ENCODE results near the gene WTIP.
"Not testable (repeated sequence)": the region's sequence is repeated elsewhere in the genome, so short reads cannot be mapped to it uniquely, and the experiment has no call there.

The WTIP gene

GRCh38 chr19:34480971-34481841 lies at the start of gene WTIP:
WTIP (plus strand) TSS chr19:34481758; CDS start chr19:34481975, 217 bp downstream.
- DNase-seq (ENCODE audit: low read depth, low spot score) = no peak

GRCh38 chr19:34432797-34433196 lies 48.8 kb upstream of the WTIP start:
- no peak for DNase-seq (ENCODE audit: low read depth, low spot score)

GRCh38 chr19:34436716-34437115 lies 44.8 kb upstream of the WTIP start:
- DNase-seq (ENCODE audit: low read depth, low spot score) = no peak

DNA sequence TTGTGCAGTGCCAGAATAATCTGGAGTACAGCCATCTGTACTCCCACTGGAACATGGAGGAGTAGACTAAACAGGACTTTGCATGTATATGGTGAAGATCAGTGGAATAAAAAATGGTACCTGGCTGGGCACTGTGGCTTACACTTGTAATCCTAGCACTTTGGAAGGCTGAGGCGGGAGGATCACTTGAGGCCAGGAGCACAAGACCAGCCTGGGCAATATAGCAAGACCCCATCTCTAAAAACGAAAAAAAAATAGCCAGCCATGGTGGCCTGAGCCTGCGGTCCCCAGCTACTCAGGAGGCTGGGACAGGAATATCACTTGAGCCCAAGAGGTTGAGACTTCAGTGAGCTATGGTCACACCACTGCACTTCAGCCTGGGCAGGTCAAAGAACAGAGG lies 33.4 kb upstream of the WTIP start:
- no peak for DNase-seq (ENCODE audit: low read depth, low spot score)

DNA sequence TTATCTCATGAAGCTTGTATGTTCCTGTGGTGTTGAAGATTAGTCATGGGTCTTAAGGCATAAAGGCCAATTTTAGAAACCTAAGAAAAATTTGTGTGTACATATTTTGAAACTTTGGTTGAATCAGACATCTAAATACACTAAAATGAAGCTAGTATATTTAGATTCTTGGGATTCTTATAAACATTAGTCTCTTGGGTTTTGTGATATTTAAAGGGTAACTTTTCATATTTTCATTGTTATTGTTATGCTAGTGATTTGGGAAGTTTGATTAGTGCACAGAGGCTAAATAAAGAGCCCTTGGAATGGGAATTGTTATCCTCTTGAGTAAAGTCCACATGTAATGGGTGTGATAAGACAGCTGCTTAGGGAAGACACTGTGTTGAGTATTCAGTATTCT lies 28.8 kb upstream of the WTIP start:
- DNase-seq (ENCODE audit: low read depth, low spot score) = no peak

DNA sequence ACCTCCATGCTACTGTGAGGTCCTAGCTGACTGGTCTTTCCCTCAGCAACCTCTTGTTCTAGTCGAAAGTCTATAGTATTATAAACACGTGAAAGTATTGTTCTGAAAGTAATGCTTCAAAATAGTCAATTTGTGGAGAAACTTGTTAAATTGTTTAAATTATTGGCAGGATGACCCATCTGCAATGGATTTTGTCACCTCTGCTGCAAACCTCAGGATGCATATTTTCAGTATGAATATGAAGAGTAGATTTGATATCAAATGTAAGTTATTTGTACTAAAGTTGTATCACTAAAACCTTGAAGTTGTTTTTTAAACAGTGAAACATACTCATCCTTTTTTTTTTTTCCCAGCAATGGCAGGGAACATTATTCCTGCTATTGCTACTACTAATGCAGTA lies 27.5 kb upstream of the WTIP start:
- no peak for DNase-seq (ENCODE audit: low read depth, low spot score)

- DNase-seq (ENCODE audit: low read depth, low spot score) = no peak
Observed at GRCh38 chr19:34454685-34455084, 26.9 kb upstream of the WTIP start.

DNA sequence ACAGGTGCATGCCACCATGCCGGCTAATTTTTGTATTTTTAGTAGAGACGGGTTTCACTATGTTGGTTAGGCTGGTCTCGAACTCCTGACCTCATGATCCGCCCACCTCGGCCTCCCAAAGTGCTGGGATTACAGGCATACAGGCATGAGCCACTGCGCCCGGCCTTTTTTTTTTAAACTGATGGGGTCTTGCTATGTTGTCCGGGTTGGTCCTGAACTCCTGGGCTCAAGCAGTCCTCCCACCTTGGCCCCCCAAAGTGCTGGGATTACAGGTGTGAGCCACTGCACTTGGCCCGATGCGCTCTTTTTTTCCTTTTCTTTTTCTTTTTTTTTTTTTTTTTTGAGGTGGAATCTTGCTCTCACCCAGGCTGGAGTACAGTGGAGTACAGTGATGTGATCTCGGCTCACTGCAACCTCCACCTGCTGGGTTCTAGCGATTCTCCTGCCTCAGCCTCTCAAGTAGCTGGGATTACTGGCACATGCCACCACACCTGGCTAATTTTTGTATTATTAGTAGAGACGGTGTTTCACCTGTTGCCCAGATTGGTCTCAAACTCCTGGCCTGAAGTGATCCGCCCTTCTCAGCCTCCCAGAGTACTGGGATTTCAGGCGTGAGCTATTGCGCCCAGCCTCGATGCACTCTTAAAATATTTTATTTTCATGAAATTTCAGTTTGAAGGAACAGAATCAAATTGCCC lies 25.6 kb upstream of the WTIP start:
- not testable (repeated sequence) for DNase-seq (ENCODE audit: low read depth, low spot score)

GRCh38 chr19:34457446-34457845 lies 24.1 kb upstream of the WTIP start:
- DNase-seq (ENCODE audit: low read depth, low spot score) = no peak

- no peak for DNase-seq (ENCODE audit: low read depth, low spot score)
Observed at GRCh38 chr19:34458677-34459076, 22.9 kb upstream of the WTIP start.

DNA sequence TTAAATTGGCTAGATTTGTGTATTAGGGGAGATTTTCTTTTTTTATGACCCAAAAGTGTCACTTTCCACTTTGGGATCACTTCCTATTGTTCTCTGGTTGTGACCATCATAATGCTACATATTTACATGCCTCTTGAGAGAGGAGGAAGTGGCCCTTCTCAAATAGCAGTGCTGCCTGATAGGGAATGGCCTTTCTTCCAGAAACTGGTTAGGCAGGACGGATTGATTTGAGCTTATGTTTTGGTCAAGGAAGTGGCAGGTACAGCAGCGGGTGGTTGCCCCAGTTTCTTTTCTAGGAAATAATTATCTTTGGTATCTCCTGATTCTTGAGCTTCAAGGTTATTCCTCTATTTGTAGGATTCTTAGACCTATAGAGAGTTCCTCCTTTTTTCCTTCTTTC lies 21.9 kb upstream of the WTIP start:
- no peak for DNase-seq (ENCODE audit: low read depth, low spot score)

DNA sequence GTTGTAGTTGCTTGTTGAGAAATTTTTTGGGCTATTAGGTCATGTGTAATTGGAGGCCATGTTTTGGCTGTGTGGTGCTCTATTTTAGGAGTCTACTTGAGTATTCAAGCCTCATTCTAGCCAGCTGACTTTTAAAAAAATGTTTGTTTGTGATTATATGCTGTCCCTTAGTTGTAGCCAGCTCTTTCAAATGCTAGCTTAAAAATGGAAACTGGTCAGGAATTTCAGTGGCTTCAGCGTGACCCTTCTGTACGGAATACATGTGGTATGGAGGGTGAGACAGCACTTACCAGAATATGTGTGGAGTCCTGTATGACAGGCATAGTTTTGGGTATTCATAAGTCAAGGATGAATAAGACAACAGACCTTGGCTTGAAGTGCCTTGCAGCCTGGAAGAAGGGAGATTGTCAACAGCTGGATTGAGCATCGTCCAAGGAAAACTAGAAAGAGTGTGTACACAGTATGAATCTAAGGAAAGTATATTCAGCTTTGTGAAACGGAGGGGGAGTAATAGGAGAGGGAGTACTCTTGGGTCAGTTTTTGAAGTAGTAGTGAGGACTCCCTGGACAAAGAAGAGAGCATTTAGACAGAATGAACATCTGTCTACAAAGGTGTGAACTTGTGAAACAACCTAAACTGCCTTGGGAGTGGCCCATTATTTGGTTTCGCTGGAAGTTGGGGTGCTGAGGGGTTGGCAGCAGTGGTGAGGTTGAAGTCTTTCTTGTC lies 20.0 kb upstream of the WTIP start:
- no peak for DNase-seq (ENCODE audit: low read depth, low spot score)

DNA sequence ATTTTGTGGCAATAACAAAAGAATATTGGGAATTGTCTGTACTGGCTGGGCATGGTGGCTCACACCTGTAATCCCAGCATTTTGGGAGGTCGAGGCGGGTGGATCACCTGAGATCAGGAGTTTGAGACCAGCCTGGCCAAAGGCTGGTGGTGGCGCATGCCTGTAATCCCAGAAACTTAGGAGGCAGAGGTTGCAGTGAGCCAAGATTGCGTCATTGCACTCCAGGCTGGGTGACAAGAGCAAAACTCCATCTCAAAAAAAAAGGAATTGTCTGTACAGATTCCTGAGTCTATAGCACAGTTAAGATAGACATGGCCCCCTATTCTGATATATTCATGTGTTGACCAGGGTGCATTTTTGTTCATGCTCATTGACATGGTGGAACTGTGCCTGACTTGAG lies 16.8 kb upstream of the WTIP start:
- DNase-seq (ENCODE audit: low read depth, low spot score) = not testable (repeated sequence)

DNA sequence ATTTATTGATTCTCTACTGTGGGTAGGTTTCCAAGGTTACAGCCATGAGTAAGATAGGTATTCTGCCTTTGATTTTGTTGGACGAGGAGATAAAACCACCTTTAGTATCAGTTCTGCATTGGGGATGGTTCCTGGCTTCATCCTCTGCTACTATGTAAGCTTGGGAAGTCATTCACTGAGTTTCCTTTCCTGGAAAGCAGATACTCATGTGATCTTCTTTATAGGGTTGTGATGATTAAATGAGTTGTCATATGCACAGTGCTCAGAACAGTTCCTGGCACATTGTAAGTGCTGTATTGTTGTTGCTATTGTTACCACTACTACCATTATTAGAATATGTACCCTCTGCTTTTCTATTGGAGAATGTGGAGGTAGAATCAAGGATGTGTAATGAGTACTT lies 13.1 kb upstream of the WTIP start:
- no peak for DNase-seq (ENCODE audit: low read depth, low spot score)

DNA sequence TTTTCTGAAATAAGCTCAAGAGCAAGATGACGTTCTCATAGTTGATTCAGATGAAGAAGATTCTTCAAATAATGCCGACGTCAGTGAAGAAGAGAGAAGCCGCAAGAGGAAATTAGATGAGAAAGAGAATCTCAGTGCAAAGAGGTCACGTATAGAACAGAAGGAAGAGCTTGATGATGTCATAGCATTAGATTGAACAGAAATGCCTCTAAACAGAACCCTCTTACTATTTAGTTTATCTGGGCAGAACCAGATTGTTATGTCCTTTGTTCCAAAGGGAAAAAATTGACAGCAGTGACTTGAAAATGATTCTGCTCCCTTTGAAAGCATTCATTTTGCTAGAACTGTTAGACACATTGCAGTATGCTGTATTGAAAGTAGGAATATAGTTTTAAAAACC lies 12.5 kb upstream of the WTIP start:
- not testable (repeated sequence) for DNase-seq (ENCODE audit: low read depth, low spot score)

- no peak for DNase-seq (ENCODE audit: low read depth, low spot score)
Observed at GRCh38 chr19:34471906-34472700, 9.5 kb upstream of the WTIP start.

DNA sequence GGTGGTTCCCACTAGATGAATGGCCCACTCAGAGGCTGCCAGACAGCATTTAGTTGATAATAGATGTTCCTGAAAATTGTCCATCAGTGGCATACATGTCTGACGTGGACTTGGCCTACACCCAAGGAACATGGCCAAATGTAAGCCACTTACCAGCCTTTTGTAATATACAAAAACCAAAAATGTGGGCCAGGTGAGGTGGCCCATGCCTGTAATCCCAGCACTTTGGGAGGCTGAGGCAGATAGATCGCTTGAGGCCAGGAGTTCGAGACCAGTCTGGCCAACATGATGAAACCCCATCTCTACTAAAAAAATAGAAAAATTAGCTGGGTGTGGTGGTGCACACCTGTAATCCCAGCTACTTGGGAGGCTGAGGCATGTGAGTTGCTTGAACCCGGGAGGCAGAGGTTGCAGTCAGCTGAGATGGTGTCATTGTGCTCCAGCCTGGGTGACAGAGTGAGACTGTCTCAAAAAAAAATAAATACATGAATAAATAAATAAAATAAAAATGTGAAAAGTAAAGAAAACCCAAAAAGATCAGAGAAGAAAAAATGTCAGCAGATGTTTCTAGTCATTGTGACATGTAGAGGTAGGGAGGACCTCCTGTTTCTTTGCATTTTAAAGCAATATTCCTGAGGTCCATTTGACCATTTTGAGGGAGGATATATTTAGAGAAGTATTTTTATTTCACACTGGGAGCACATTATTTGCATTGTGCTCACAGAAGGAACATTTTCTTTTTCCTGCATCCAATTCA lies 7.1 kb upstream of the WTIP start:
- no peak for DNase-seq (ENCODE audit: low read depth, low spot score)

- DNase-seq (ENCODE audit: low read depth, low spot score) = no peak
Observed at GRCh38 chr19:34475026-34475974, 6.3 kb upstream of the WTIP start.

DNA sequence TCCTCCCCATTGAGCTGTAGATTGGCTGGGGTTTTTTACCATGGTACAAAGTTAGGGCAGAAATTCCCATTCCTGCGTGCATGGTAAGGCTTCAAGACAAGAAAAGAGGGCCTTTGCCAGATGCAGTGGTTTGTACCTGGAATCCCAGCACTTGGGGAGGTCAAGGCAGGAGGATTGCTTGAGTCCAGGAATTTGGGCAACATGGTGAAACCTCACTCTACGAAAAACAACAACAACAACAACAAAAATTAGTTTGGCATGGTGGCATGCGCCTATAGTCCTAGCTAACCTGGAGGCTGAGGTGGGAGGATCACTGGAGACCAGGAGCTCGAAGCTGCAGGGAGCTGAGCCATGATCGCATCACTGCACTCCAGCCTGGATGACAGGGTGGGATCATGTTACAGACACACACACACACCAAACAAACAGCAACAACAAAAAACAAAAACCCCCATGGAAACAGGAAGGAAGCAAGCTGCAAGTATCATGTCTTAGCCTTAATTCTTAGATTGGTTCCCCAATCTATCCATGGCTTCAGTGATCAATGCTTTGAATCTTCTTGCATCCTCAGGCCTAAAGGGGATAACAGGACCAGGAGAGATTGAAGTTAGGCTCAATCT lies 5.5 kb upstream of the WTIP start:
- DNase-seq (ENCODE audit: low read depth, low spot score) = no peak
